ENCODE measurements around the gene ENOX1. TPM values are rescaled to one million over a fixed set of nuclear protein-coding genes. Genes with fewer than 3 reads are reported as not detected.
"Not testable (repeated sequence)": the region's sequence is repeated elsewhere in the genome, so short reads cannot be mapped to it uniquely, and the experiment has no call there.

Gene ENOX1
- total RNA-seq, 1 experiment from 2014 or later, result 0.95 TPM

DNA sequence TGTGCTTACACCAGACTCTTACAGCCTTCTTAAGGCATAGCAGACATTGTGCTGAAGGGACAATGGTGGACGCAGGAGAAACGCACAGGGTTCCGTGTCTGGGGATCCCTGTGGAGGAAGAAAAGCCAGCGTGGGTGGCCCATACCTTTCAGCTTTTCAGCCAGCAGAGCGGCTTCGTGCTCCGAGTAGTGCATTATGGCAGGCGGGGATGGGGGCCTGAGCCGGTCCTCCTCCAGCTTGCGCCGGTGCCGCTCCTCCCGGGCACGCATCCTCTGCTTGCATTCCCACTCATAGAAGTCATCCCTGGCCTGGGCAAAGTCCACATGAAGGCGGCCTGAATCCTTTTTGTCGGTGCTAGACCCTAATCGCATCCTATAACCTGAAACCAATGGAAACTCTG, 431.0 kb downstream of the ENOX1 start:
- no peak overlapping the region for H2AFZ ChIP-seq (ENCODE audit: low read length)
- no peaks in the 10 kb centered on the region for H3K4me1 ChIP-seq (ENCODE audit: insufficient read depth, low read length)
- no peaks in the 10 kb centered on the region for H4K20me1 ChIP-seq (ENCODE audit: low read length)
- DNase-seq, result no peak
- ChIA-PET CTCF (no interaction called here), POLR2A (ENCODE audit: unreplicated experiment) (no interaction called here)
- H3K4me2 ChIP-seq (ENCODE audit: low read length), result no peak overlapping the region
- no peaks in the 10 kb centered on the region for H3F3A ChIP-seq (ENCODE audit: low read length, unreplicated experiment)
- no peaks in the 10 kb centered on the region for H3K79me2 ChIP-seq (ENCODE audit: low read length)
- ATAC-seq, result no peak
- no peaks in the 10 kb centered on the region for H3K9me2 ChIP-seq (replicated peaks; ENCODE audit: low read length)
- TF ChIP-seq EZH2phosphoT487 (IDR thresholded peaks at IDR 0.05; ENCODE audit: borderline replicate concordance, low read length), result no peak
- no peak for TF ChIP-seq EZH2 (IDR thresholded peaks at IDR 0.05; ENCODE audit: low read length, unreplicated experiment)
- TF ChIP-seq, protein P1, sequence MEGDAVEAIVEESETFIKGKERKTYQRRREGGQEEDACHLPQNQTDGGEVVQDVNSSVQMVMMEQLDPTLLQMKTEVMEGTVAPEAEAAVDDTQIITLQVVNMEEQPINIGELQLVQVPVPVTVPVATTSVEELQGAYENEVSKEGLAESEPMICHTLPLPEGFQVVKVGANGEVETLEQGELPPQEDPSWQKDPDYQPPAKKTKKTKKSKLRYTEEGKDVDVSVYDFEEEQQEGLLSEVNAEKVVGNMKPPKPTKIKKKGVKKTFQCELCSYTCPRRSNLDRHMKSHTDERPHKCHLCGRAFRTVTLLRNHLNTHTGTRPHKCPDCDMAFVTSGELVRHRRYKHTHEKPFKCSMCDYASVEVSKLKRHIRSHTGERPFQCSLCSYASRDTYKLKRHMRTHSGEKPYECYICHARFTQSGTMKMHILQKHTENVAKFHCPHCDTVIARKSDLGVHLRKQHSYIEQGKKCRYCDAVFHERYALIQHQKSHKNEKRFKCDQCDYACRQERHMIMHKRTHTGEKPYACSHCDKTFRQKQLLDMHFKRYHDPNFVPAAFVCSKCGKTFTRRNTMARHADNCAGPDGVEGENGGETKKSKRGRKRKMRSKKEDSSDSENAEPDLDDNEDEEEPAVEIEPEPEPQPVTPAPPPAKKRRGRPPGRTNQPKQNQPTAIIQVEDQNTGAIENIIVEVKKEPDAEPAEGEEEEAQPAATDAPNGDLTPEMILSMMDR (conservative IDR thresholded peaks at IDR 0.05; ENCODE audit: low read depth, low read length), result no peak
- no peaks in the 10 kb centered on the region for H3K9me3 ChIP-seq (ENCODE audit: low read length)
- no peaks in the 10 kb centered on the region for H3K27me3 ChIP-seq (ENCODE audit: low read length)
- H3K4me3 ChIP-seq (ENCODE audit: low read length), result no peak overlapping the region
- BruUV-seq (replicated peaks), result no TSS peak
- H3K9ac ChIP-seq (ENCODE audit: low read length), result no peak overlapping the region
- H3K36me3 ChIP-seq (ENCODE audit: low read depth, low read length), result no peaks in the 10 kb centered on the region
- no peak overlapping the region for H3K27ac ChIP-seq (ENCODE audit: low read length)
- intact Hi-C loops (cut with micrococcal nuclease), result no loop called here

DNA sequence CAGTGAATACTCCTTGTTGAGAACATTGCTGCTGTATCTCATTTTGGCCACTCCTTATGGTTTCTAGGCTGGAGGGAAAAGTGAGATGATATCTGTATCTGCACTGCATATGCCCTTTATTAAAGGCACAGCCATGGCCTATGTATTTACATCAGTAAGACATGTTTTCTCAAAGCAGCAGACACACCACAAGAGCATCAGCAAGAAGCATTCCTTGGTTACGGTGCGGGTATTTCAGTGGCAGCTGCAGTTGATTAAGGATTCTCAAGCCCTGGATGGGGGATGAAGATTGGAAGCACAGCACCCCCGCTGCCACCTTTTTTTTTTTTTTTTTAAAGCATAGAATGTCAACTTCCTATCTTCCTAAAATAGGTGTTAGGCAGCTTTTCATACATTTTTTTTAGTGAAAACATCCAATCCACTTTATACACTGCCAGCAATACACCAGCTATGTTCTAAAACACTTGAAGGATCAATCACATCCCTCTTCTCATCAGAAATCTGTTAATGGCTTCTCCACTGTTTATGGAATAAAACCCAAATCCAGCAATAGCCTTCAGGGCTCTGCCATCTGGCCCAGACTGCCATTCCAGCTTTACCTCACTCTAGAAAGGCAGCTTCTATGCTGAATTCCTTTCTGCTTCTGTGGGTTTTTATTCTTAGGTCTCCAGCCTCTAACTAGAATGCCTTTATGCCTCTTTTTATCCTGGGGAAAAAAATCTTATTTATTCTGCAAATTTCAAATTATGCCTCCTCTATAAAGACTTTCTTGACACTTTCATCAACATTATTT, 432.4 kb downstream of the ENOX1 start:
- ChIA-PET POLR2A (ENCODE audit: unreplicated experiment) (no interaction called here), CTCF (no interaction called here)
- TF ChIP-seq, protein P1 (conservative IDR thresholded peaks at IDR 0.05; ENCODE audit: low read depth, low read length), result no peak
- no peak for TF ChIP-seq EZH2 (IDR thresholded peaks at IDR 0.05; ENCODE audit: low read length, unreplicated experiment)
- TF ChIP-seq EZH2phosphoT487 (IDR thresholded peaks at IDR 0.05; ENCODE audit: borderline replicate concordance, low read length), result no peak
- no peak for DNase-seq
- no peak overlapping the region for H3K9ac ChIP-seq (ENCODE audit: low read length)
- no peaks in the 10 kb centered on the region; the same call in 1 of the 2 replicates for H3K4me1 ChIP-seq (ENCODE audit: insufficient read depth, low read length)
- BruUV-seq (replicated peaks), result no TSS peak
- H3K27me3 ChIP-seq (ENCODE audit: low read length), result no peaks in the 10 kb centered on the region
- ATAC-seq, result no peak
- H3K9me3 ChIP-seq (ENCODE audit: low read length), result no peaks in the 10 kb centered on the region
- H3K4me2 ChIP-seq (ENCODE audit: low read length), result no peak overlapping the region
- no peaks in the 10 kb centered on the region for H3K79me2 ChIP-seq (ENCODE audit: low read length)
- H3K27ac ChIP-seq (ENCODE audit: low read length), result no peak overlapping the region
- intact Hi-C loops (cut with micrococcal nuclease), result no loop called here
- H3F3A ChIP-seq (ENCODE audit: low read length, unreplicated experiment), result no peaks in the 10 kb centered on the region
- H3K36me3 ChIP-seq (ENCODE audit: low read depth, low read length), result no peaks in the 10 kb centered on the region
- H2AFZ ChIP-seq (ENCODE audit: low read length), result no peak overlapping the region
- no peaks in the 10 kb centered on the region for H3K9me2 ChIP-seq (replicated peaks; ENCODE audit: low read length)
- H3K4me3 ChIP-seq (ENCODE audit: low read length), result no peak overlapping the region
- no peaks in the 10 kb centered on the region for H4K20me1 ChIP-seq (ENCODE audit: low read length)

DNA sequence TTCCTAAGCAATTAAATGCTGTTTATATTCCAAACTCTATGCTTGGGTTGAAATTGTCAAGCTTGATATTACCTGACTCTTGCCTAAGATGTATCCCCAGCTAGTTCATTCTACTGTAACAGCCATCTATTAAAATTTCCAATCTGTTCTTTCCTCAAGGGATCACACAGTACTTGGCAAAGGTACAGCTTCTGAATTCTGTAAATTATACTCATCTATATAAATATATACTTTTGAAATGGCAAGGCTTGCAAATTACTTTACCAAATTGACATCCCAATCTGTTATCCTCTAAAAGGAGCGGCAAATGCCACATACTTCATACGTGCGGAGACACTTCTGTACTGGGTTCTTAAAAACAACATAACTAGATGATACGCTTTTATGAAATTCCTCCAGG, 433.1 kb downstream of the ENOX1 start:
- DNase-seq, result no peak
- no TSS peak for BruUV-seq (replicated peaks)
- Histone ChIP-seq H3K4me2 (ENCODE audit: low read length) (no peak overlapping the region), H3K9me3 (ENCODE audit: low read length) (no peaks in the 10 kb centered on the region), H3K27ac (ENCODE audit: low read length) (no peak overlapping the region), H3K9me2 (replicated peaks; ENCODE audit: low read length) (no peaks in the 10 kb centered on the region), H4K20me1 (ENCODE audit: low read length) (no peaks in the 10 kb centered on the region), H2AFZ (ENCODE audit: low read length) (no peak overlapping the region), H3F3A (ENCODE audit: low read length, unreplicated experiment) (no peaks in the 10 kb centered on the region), H3K36me3 (ENCODE audit: low read depth, low read length) (no peaks in the 10 kb centered on the region), H3K4me1 (ENCODE audit: insufficient read depth, low read length) (peaks cover 5% of the 10 kb centered on the region), H3K27me3 (ENCODE audit: low read length) (no peaks in the 10 kb centered on the region), H3K4me3 (ENCODE audit: low read length) (no peak overlapping the region), H3K79me2 (ENCODE audit: low read length) (no peaks in the 10 kb centered on the region), H3K9ac (ENCODE audit: low read length) (no peak overlapping the region)
- ChIA-PET CTCF (no interaction called here), POLR2A (ENCODE audit: unreplicated experiment) (no interaction called here)
- no peak for ATAC-seq
- TF ChIP-seq EZH2 (IDR thresholded peaks at IDR 0.05; ENCODE audit: low read length, unreplicated experiment) (no peak), EZH2phosphoT487 (IDR thresholded peaks at IDR 0.05; ENCODE audit: borderline replicate concordance, low read length) (no peak)
- TF ChIP-seq, protein P1 (conservative IDR thresholded peaks at IDR 0.05; ENCODE audit: low read depth, low read length), result no peak
- intact Hi-C loops (cut with micrococcal nuclease), result no loop called here

DNA sequence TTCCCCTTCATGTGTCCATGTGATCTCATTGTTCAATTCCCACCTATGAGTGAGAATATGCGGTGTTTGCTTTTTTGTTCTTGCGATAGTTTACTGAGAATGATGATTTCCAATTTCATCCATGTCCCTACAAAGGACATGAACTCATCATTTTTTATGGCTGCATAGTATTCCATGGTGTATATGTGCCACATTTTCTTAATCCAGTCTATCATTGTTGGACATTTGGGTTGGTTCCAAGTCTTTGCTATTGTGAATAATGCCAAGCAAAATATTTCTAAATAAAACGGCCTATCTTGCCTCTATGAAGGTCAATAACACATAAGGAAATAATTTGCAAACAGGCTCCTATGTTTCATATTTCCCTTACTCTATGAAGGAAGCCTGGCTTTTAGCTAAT, 435.2 kb downstream of the ENOX1 start:
- H3K27me3 ChIP-seq (ENCODE audit: low read length); H4K20me1 ChIP-seq (ENCODE audit: low read length); H3K9me2 ChIP-seq (replicated peaks; ENCODE audit: low read length); POLR2A ChIA-PET (ENCODE audit: unreplicated experiment); H3K27ac ChIP-seq (ENCODE audit: low read length); H3K79me2 ChIP-seq (ENCODE audit: low read length); H3K4me2 ChIP-seq (ENCODE audit: low read length); H3K4me3 ChIP-seq (ENCODE audit: low read length); BruUV-seq (replicated peaks); ATAC-seq; H3K9ac ChIP-seq (ENCODE audit: low read length); H3K9me3 ChIP-seq (ENCODE audit: low read length); CTCF ChIA-PET; H3F3A ChIP-seq (ENCODE audit: low read length, unreplicated experiment); H3K36me3 ChIP-seq (ENCODE audit: low read depth, low read length); H2AFZ ChIP-seq (ENCODE audit: low read length); intact Hi-C loops (cut with micrococcal nuclease); DNase-seq: not testable (repeated sequence)
- H3K4me1 ChIP-seq (ENCODE audit: insufficient read depth, low read length), result peaks cover 18% of the 10 kb centered on the region
